Measurements from ENCODE around the gene ELF1.

Gene ELF1

DNA sequence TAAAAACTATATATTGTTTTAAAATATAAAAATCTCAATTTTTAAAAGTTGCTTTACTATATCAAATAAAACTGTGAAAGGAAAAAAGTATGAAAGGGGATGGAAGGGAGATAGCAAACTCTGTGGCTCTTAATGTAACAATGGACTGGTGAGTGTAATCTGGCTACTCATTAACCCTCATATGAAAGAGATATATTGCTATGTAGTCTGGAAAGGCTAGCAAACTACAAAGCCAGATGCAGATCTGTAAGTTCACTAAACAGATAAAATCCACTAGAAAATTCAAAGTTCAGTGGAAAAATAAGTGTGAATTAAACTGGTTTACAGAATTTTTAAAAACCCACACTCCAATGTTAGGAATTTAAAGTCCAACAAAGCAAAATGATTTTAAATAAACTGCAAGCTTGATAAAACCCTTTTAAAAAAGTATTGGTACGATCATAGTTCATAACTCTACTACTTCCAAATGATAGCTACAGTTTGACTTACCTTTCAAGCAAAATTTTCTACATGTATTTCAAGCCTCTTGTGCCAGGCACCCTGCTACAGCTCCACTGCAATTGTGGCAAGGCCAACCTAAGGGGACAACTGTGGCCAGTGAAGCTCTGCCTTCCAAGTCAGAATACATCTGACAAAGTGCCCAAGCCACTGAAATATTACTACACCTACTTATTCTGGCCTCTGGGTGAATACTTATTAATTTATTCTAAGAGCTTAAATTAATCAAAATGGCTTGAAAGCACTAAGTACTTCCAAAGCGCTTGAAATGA lies 647 bp upstream of the ELF1 start:
- TF ChIP-seq CTCF (conservative IDR thresholded peaks at IDR 0.05; ENCODE audit: low read length): no peak
- no peak for TF ChIP-seq EZH2phosphoT487 (IDR thresholded peaks at IDR 0.05; ENCODE audit: borderline replicate concordance)
- H3K27me3 ChIP-seq (ENCODE audit: insufficient read depth, low read length, poor library complexity, severe bottlenecking): no peaks in the 10 kb centered on the region
- peaks cover 98% of the 10 kb centered on the region for H3K79me2 ChIP-seq (ENCODE audit: insufficient read depth, low read length)
- peak overlapping the region; percentile 75 for H3K4me3 ChIP-seq (ENCODE audit: low read length, poor library complexity, severe bottlenecking)
- peaks cover 3% of the 10 kb centered on the region; the same call in 1 of the 2 replicates for H3F3A ChIP-seq (ENCODE audit: low read depth)
- H3K9me3 ChIP-seq (ENCODE audit: insufficient read depth, low read depth, low read length): no peaks in the 10 kb centered on the region
- peak overlapping the region; percentile 93 for H3K9ac ChIP-seq (ENCODE audit: low read depth, low read length, poor library complexity, severe bottlenecking)
- H3K36me3 ChIP-seq (ENCODE audit: insufficient read depth, low read length): peaks cover 6% of the 10 kb centered on the region
- peaks cover 37% of the 10 kb centered on the region for H3K4me1 ChIP-seq (ENCODE audit: insufficient read depth, low read length, poor library complexity, severe bottlenecking)
- H3K9me2 ChIP-seq (replicated peaks; ENCODE audit: low read depth, low read length): no peaks in the 10 kb centered on the region
- peak overlapping the region; percentile 71 for H3K4me2 ChIP-seq (ENCODE audit: low read depth, low read length, poor library complexity, severe bottlenecking)
- H2AFZ ChIP-seq (ENCODE audit: low read length): no peak overlapping the region
- peaks cover 35% of the 10 kb centered on the region for H4K20me1 ChIP-seq (ENCODE audit: insufficient read depth, low read length, poor library complexity, severe bottlenecking)

- H3F3A ChIP-seq (ENCODE audit: low read depth): peaks cover 3% of the 10 kb centered on the region; the same call in 1 of the 2 replicates
- H3K4me2 ChIP-seq (ENCODE audit: low read depth, low read length, poor library complexity, severe bottlenecking): peak overlapping the region; percentile 71
- H3K4me3 ChIP-seq (ENCODE audit: low read length, poor library complexity, severe bottlenecking): peak overlapping the region; percentile 75
- no peaks in the 10 kb centered on the region for H3K9me2 ChIP-seq (replicated peaks; ENCODE audit: low read depth, low read length)
- H3K9me3 ChIP-seq (ENCODE audit: insufficient read depth, low read depth, low read length): no peaks in the 10 kb centered on the region
- H3K4me1 ChIP-seq (ENCODE audit: insufficient read depth, low read length, poor library complexity, severe bottlenecking): peaks cover 40% of the 10 kb centered on the region
- peaks cover 6% of the 10 kb centered on the region for H3K36me3 ChIP-seq (ENCODE audit: insufficient read depth, low read length)
- H4K20me1 ChIP-seq (ENCODE audit: insufficient read depth, low read length, poor library complexity, severe bottlenecking): peaks cover 47% of the 10 kb centered on the region
- H3K9ac ChIP-seq (ENCODE audit: low read depth, low read length, poor library complexity, severe bottlenecking): peak overlapping the region; percentile 93
- TF ChIP-seq CTCF (conservative IDR thresholded peaks at IDR 0.05; ENCODE audit: low read length): no peak
- no peak for TF ChIP-seq EZH2phosphoT487 (IDR thresholded peaks at IDR 0.05; ENCODE audit: borderline replicate concordance)
- H2AFZ ChIP-seq (ENCODE audit: low read length): no peak overlapping the region
- H3K79me2 ChIP-seq (ENCODE audit: insufficient read depth, low read length): peaks cover 98% of the 10 kb centered on the region
- no peaks in the 10 kb centered on the region for H3K27me3 ChIP-seq (ENCODE audit: insufficient read depth, low read length, poor library complexity, severe bottlenecking)
Observed at GRCh38 chr13:41018602-41018948, 541 bp downstream of the ELF1 start.

DNA sequence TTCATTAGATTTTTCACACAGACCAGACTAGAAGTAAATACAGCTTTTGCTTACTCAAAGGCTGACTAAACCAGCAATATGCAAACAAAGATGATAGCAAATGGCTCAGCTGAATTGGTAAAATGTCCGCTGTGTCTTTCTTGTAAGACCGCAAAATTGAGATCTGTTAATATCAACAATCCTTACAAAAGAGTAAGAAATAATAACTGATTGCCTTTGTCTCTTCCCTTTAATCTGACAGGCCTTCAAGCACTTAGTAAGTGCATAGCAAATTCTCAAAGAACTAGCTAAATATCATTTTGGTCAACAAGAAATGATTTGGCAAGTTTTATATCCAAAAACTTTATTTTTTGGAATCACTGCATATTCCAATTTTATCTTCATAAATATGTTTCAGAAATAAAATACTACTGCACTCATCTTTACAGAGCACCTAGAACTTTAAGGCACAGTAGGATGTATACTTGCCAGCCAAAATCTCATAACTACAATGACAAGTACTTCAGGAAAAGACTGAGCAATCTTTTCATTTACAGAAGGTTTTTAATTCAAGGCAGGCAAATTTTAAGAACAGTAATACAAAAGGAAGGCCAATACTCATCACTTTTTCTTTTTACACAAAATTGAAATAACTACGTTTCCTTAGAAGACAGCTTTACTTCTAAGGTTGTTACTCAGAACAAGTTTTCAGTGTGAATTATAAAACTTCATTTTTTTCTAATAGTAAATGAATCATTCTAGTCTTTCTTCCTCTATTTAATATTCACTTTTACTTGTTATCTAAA lies 1.1 kb downstream of the ELF1 start:
- H3K9me2 ChIP-seq (replicated peaks; ENCODE audit: low read depth, low read length): no peaks in the 10 kb centered on the region
- peaks cover 40% of the 10 kb centered on the region for H3K4me1 ChIP-seq (ENCODE audit: insufficient read depth, low read length, poor library complexity, severe bottlenecking)
- peaks cover 98% of the 10 kb centered on the region for H3K79me2 ChIP-seq (ENCODE audit: insufficient read depth, low read length)
- H3K27me3 ChIP-seq (ENCODE audit: insufficient read depth, low read length, poor library complexity, severe bottlenecking): no peaks in the 10 kb centered on the region
- H3K9ac ChIP-seq (ENCODE audit: low read depth, low read length, poor library complexity, severe bottlenecking): peak overlapping the region; percentile 93
- H3K4me3 ChIP-seq (ENCODE audit: low read length, poor library complexity, severe bottlenecking): peak overlapping the region; percentile 75
- H2AFZ ChIP-seq (ENCODE audit: low read length): no peak overlapping the region
- H3K4me2 ChIP-seq (ENCODE audit: low read depth, low read length, poor library complexity, severe bottlenecking): peak overlapping the region; percentile 71
- no peak for TF ChIP-seq EZH2phosphoT487 (IDR thresholded peaks at IDR 0.05; ENCODE audit: borderline replicate concordance)
- TF ChIP-seq CTCF (conservative IDR thresholded peaks at IDR 0.05; ENCODE audit: low read length): no peak
- H4K20me1 ChIP-seq (ENCODE audit: insufficient read depth, low read length, poor library complexity, severe bottlenecking): peaks cover 52% of the 10 kb centered on the region
- peaks cover 3% of the 10 kb centered on the region; the same call in 1 of the 2 replicates for H3F3A ChIP-seq (ENCODE audit: low read depth)
- H3K9me3 ChIP-seq (ENCODE audit: insufficient read depth, low read depth, low read length): no peaks in the 10 kb centered on the region
- H3K36me3 ChIP-seq (ENCODE audit: insufficient read depth, low read length): peaks cover 11% of the 10 kb centered on the region
